ENCODE measurements around the gene SLC9A7.

The SLC9A7 gene

DNA sequence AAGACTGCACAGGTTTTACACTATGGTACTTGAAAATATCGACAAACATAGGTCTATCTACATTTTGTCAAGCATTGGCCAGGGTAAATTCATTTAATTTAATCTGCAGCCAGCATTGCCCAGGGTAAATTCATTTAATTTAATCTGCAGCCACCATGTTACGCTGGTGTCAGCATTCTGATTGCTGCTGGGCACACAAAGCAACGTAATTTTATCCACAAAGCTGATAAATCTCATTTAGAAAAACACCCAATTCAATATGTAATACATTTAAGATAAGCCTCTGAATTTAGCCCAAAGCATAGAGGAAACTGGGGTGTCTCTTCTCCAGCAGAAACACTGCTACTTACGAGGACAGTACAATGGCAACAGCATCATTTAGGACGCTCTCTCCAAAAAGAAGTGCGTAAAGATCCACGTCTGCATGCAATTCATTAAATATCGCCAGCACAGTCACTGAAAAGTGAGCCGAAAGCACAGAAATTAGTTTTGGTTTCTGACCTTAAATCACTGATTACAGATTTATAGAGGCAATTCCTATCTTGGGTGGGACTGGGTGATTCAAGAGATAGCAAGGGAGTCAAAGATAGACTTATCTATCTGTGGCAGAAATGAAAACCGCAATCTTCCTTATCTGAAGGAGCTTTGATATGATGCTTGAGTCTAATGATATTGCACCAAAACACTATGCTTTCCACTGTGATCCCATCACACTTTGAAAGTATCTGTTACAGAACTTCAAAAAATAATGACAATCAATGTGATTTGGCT is 96.5 kb downstream of the SLC9A7 start:
- Histone ChIP-seq H3K36me3 (ENCODE audit: control insufficient read depth in 2 of 2, insufficient read depth in 1 of 2, low read length in 2 of 2) (no peaks in the 10 kb centered on the region), H3K27ac (ENCODE audit: extremely low read depth, low read depth, low read length) (no peak overlapping the region), H3K4me3 (ENCODE audit: low read depth, low read length) (no peak overlapping the region), H3K9me3 (ENCODE audit: control insufficient read depth, insufficient read depth, low read depth, low read length) (no peaks in the 10 kb centered on the region), H3K4me1 (ENCODE audit: control insufficient read depth, insufficient read depth, low read length) (0 out of 2 replicates have a peak, but pooled peaks cover 4% of the 10 kb centered on the region)
- ChIA-PET POLR2A (no interaction called here), CTCF (interaction anchor here (0.5 kb wide), 1 partner anchor 133 kb away, joined by 3 read pairs; no protein-coding TSS in a partner anchor)
- TF ChIP-seq TCF7L2 (IDR thresholded peaks at IDR 0.05; ENCODE audit: borderline replicate concordance, low read depth, low read length), result peak; percentile 57; the same call in 1 of the 2 replicates
- 0 out of 2 replicates have a peak, but pooled peaks have one; percentile 22 for TF ChIP-seq ZXDB (tag by site-specific recombination; IDR thresholded peaks at IDR 0.05)
- TF ChIP-seq SETDB1 (IDR thresholded peaks at IDR 0.05; ENCODE audit: insufficient read length, low read length), result no peak
- TF ChIP-seq ZNF211 (tag by site-specific recombination; IDR thresholded peaks at IDR 0.05; ENCODE audit: low read depth), result no peak
- TF ChIP-seq ZNF76 (tag by site-specific recombination; IDR thresholded peaks at IDR 0.05; ENCODE audit: borderline replicate concordance, low read depth), result no peak
- no peak for TF ChIP-seq ZNF266 (tag by site-specific recombination; IDR thresholded peaks at IDR 0.05; ENCODE audit: low read depth)

DNA sequence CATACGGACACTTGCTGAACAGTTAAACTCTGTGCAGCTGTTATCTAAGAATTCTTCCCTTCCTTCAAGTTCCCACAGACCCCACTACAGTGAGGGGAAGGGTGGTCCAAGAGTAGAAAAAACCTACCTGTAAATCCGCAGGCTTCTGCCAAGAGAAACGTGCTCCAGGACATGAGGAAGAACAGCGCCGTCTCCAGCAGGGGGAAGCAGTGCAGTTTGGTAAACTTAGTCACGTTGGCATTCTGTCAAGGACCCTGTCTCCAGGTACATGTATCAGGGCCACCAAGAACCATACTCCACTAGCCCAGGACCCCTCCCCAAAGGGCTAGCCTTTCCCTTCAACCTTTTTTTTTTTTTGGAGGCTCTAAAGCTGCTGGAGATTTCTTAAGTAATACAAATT is 105.4 kb downstream of the SLC9A7 start:
- Histone ChIP-seq H3K36me3 (ENCODE audit: control insufficient read depth in 2 of 2, insufficient read depth in 1 of 2, low read length in 2 of 2) (no peaks in the 10 kb centered on the region; a peak in 1 of 3 replicates), H3K9me3 (ENCODE audit: control insufficient read depth, insufficient read depth, low read depth, low read length) (no peaks in the 10 kb centered on the region), H3K4me1 (ENCODE audit: control insufficient read depth, insufficient read depth, low read length) (no peaks in the 10 kb centered on the region), H3K27ac (ENCODE audit: extremely low read depth, low read depth, low read length) (no peak overlapping the region), H3K4me3 (ENCODE audit: low read depth, low read length) (no peak overlapping the region)
- POLR2A ChIA-PET, result no interaction called here
- TF ChIP-seq ZBTB26 (tag by site-specific recombination; optimal IDR thresholded peaks at IDR 0.05), result no peak
- no peak for TF ChIP-seq KLF9 (tag by site-specific recombination; IDR thresholded peaks at IDR 0.05; ENCODE audit: low read depth)
- peak; percentile 27 for TF ChIP-seq ZNF654 (tag by site-specific recombination; IDR thresholded peaks at IDR 0.05; ENCODE audit: low read depth)
- no peak for TF ChIP-seq ZNF777 (tag by site-specific recombination; IDR thresholded peaks at IDR 0.05; ENCODE audit: borderline replicate concordance)
- CTCF ChIA-PET, result interaction anchor here (0.7 to 1.9 kb wide), 7 partner anchors 9 to 441 kb away, joined by 3 to 8 read pairs (median 4); no protein-coding TSS in a partner anchor

- TF ChIP-seq OSR2 (tag by site-specific recombination; IDR thresholded peaks at IDR 0.05), result peak; percentile 52; the same call in 1 of the 2 replicates
- no peak for TF ChIP-seq ZBTB17 (tag by site-specific recombination; IDR thresholded peaks at IDR 0.05)
- TF ChIP-seq, protein P1, sequence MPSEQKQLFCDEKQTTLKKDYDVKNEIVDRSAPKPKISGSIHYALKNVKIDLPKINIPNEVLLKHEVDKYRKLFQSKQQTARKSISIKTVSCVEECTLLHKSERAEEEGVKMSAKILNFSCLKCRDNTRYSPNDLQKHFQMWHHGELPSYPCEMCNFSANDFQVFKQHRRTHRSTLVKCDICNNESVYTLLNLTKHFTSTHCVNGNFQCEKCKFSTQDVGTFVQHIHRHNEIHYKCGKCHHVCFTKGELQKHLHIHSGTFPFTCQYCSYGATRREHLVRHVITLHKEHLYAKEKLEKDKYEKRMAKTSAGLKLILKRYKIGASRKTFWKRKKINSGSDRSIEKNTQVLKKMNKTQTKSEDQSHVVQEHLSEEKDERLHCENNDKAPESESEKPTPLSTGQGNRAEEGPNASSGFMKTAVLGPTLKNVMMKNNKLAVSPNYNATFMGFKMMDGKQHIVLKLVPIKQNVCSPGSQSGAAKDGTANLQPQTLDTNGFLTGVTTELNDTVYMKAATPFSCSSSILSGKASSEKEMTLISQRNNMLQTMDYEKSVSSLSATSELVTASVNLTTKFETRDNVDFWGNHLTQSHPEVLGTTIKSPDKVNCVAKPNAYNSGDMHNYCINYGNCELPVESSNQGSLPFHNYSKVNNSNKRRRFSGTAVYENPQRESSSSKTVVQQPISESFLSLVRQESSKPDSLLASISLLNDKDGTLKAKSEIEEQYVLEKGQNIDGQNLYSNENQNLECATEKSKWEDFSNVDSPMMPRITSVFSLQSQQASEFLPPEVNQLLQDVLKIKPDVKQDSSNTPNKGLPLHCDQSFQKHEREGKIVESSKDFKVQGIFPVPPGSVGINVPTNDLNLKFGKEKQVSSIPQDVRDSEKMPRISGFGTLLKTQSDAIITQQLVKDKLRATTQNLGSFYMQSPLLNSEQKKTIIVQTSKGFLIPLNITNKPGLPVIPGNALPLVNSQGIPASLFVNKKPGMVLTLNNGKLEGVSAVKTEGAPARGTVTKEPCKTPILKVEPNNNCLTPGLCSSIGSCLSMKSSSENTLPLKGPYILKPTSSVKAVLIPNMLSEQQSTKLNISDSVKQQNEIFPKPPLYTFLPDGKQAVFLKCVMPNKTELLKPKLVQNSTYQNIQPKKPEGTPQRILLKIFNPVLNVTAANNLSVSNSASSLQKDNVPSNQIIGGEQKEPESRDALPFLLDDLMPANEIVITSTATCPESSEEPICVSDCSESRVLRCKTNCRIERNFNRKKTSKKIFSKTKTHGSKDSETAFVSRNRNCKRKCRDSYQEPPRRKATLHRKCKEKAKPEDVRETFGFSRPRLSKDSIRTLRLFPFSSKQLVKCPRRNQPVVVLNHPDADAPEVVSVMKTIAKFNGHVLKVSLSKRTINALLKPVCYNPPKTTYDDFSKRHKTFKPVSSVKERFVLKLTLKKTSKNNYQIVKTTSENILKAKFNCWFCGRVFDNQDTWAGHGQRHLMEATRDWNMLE (tag by site-specific recombination; conservative IDR thresholded peaks at IDR 0.05; ENCODE audit: low read depth), result no peak
- peak; percentile 56 for TF ChIP-seq ZIC2 (tag by site-specific recombination; IDR thresholded peaks at IDR 0.05)
- no peak overlapping the region for H3K27ac ChIP-seq (ENCODE audit: extremely low read depth, low read depth, low read length)
- H3K4me1 ChIP-seq (ENCODE audit: control insufficient read depth, insufficient read depth, low read length), result no peaks in the 10 kb centered on the region
- no peaks in the 10 kb centered on the region for H3K9me3 ChIP-seq (ENCODE audit: control insufficient read depth, insufficient read depth, low read depth, low read length)
- peaks cover 0 to 18% of the 10 kb centered on the region in 2 experiments; a peak in 2 of 3 replicates for H3K36me3 ChIP-seq (ENCODE audit: control insufficient read depth in 2 of 2, insufficient read depth in 1 of 2, low read length in 2 of 2)
- POLR2A ChIA-PET, result no interaction called here
- CTCF ChIA-PET, result interaction anchor here (0.6 to 1.3 kb wide), 3 partner anchors 21 to 146 kb away, joined by 3 to 4 read pairs (median 3); no protein-coding TSS in a partner anchor
- no peak overlapping the region for H3K4me3 ChIP-seq (ENCODE audit: low read depth, low read length)
Measured at GRCh38 chrX:46649421-46650260, 109.3 kb downstream of the SLC9A7 start.
